NAMALWA (cell line): ENCODE measurements around the gene ZNF396.

ENCODE experiments used
- DNase-seq: peaks from one replicate; pipeline ENCODE4 v3.0.0-alpha.2; 2015; ENCODE audit warnings: low spot score

ZNF396 gene

DNA sequence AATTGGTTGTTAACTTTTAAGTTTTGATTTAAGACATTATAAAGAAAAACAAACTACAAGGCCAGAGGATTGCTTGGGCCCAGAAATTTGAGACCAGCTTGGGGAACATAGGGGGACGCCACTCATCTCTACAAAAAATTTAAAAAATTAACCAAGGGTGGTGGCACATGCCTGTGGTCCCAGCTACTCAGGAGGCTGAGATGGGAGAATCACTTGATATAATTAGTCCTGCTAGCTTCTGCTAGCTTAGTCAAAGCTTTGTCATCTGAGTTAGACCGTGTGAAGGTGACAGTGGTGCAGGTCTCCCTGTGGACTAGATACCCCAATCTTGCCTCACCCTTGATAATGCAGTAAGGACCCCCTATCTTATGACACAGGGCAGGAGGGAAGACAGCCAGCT is 6.0 kb upstream of the ZNF396 start:
- DNase-seq: no peak

DNA sequence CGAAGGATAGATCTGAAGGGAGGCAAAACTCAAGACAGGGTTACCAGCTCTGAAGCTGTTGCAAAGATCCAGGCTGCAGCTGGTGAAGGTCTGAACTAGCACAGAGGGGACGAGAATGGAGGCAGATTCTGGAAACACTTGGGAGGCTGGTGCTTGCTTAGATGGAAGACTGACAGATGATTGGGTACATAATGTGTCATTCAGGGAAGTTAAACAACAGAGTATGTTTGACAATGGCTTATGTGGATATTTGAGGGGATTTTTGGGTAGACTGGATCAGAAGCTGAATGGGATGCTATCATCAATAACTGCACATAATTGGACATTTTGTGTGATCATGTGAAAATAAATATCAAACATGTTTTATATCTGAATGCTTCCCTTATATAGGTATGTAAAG is 2.3 kb upstream of the ZNF396 start:
- DNase-seq: no peak

DNA sequence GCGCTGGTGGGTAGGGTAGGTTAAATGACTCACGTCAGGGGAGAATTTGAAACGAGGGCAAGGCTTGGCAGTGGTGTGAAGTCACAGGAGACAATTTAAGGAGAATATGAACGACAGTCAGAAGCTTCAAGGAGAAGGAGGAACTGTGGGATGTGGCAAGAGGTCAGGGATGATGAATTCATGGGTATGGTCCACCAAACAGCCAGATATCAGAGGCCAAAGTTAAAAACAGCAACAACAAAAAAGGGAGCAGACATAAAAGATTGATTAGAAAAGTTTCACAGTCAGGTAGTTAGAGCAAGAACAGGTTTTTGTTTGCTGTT is 1.4 kb upstream of the ZNF396 start:
- DNase-seq: no peak

DNA sequence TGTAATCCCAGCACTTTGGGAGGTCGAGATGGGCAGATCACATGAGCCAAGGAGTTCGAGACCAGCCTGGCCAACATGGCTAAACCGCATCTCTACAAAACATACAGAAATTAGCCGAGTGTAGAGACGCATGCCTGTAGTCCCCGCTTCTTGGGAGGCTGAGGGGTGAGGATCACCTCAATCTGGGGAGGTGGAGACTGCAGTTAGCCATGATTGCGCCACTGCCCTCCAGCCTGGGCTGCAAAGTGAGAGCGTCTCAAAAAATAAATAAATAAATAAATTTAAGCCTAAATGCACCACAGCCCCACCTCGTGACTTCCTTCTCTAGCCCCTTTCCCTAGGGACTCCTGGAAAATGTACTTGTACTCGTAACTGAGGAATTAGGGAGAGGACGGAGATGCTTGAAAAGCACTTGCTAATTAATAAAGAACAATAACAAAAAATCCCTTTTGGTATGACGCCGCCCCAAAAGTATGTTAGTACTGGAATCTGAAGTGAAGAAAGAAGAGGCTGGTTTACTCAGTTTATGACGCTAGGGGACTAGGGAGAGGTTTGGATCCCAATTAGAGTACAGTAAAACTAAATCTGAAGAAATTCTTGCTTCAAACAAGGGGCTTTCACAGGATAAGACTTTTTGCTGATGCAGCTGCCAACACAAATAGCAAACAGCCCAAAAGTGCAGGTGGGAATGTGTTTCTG is 887 bp upstream of the ZNF396 start:
- no peak for DNase-seq

DNA sequence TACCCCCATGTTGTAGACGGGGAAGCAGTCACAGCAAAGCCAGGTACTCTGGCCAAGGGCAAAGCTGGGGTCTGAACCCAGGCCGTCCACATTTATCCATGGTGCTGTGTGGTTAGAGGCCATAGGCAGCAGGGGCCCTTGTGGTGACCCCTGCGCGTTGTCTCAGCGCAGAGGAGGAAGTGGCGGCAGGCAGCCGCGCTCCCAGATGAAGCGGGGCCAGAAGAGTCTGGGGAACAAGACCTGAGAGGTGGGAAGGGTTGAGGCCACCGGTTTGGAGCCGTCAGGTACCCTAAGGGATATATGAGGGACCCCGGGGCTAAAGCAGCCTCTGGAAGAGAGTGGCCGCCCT is 770 bp downstream of the ZNF396 start:
- DNase-seq: no peak

DNA sequence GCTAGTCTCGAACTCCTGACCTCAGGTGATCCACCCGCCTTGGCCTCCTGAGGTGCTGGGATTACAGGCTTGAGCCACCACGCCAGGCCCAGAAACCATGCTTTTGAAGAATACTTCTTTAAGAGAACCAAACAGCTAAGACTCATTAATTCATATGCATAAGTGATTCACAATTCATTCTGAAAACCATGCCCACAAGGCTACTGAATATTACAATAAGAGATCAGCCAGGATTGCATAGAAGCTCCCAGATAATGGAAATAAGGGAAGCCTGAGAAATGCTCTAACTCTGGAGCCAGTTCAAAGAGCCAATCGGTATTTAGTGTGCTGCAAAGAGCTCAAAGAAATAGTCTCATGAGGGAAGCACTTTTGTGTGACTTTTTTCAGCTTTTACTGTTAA is 2.4 kb downstream of the ZNF396 start:
- DNase-seq: no peak

GRCh38 chr18:35371412-35372195 is 5.5 kb downstream of the ZNF396 start:
- DNase-seq: no peak

- no peak for DNase-seq
Observed at GRCh38 chr18:35369126-35369525, 8.0 kb downstream of the ZNF396 start.

DNA sequence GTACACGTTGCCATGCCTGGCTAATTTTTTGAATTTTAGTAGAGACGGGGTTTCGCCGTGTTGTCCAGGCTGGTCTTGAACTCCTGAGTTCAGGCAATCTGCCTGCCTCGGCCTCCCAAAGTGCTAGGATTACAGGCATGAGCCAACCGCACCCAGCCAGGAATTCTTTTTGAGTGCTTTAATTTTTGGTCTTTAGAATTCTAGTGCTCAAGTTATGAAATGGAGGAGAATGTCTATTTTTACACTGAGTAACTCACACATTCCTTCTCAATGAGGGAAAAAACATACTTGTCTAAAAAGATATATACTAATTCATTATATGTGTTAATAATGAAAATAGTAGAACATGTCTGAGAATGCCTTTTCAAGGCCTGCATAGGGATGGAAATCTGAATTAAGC is 8.5 kb downstream of the ZNF396 start:
- DNase-seq: no peak

GRCh38 chr18:35362531-35362930 is 14.6 kb downstream of the ZNF396 start:
- DNase-seq: no peak

- DNase-seq: no peak
Observed at GRCh38 chr18:35361570-35362321, 15.4 kb downstream of the ZNF396 start.

- DNase-seq: peak; percentile 94
Observed at GRCh38 chr18:35355140-35355618, 22.0 kb downstream of the ZNF396 start.

GRCh38 chr18:35352778-35353177 is 24.4 kb downstream of the ZNF396 start:
- no peak for DNase-seq

DNA sequence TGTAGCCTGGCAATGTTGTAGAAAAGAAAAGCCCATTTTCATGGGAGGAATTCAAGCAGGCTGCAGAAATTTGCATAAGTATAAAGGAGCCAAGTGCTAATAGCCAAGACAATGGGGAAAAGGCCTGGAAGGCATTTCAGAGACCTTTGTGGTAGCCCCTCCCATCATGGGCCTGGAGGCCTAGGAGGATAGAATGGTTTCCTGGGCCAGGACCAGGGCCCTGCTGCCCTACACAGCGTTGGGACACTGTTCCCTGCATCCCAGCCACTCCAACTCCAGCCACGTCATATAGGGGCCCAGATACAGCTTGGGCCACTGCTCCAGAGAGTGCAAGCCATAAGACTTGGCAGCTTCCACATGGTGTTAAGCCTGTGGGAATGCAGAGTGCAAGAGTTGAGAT is 24.9 kb downstream of the ZNF396 start:
- DNase-seq: no peak

GRCh38 chr18:35348001-35348400 is 29.1 kb downstream of the ZNF396 start:
- no peak for DNase-seq

- no peak for DNase-seq
Observed at GRCh38 chr18:35345950-35346349, 31.2 kb downstream of the ZNF396 start.

DNA sequence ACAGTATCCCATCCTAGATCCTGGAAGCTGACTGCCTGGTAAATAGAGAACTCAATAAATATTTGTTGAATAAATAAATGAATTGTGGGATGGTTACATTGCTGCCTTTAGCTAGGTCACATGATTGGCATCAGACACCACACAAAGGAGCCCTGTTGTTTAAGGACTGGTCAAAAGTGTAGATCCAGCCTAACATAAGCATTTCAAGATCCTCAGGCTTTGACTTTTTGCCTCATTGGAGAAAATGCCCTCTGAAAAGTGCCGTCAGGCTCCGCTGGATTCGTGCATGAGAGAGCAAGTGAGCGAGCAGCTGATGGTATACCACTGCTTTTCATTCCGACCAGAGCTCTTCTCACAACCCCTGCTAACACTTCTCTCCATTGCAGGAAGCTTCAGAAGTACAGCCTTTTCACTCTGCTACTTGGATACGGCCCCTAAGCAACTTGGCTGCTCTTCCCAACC is 31.6 kb downstream of the ZNF396 start:
- peak; percentile 66 for DNase-seq

GRCh38 chr18:35344736-35345459 is 32.2 kb downstream of the ZNF396 start:
- peak; percentile 42 for DNase-seq

DNA sequence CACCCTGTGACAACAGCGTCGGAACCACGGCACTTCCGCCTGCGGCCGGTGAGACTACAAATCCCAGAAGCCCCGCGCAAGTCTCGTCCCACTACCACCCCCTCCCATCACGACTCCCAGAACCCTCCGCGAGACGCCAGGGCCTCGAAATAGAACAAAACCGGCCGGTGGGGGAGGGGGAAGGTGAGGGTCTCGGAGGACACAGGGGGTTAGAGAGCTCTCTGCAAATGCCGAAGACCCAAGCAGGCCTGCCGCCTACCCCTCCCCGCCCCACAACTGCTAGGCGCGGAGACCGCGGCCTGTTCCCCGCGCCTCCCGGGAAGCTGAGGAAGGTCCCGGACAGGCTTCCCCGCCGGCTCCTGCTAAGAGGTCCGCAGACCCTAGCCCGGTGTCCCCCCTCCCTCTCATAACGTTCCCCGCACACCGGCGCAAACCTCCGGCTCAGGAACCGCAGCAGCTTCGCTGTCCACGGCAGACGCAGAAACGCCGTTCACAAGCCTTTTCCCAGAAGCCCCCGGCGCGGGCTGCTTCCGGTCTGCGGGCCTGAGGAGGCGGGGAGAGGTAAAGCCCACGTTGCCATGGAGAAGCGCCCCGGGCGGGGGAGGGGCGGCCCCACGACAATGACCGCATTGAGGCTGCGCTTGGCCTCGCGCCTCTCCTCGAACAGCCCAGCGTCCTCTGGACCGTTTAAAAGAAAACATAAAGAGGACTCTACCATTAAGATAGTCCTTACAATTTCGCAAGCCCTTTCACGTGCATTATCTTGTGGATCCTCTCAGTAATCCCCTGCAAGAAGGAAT is 33.0 kb downstream of the ZNF396 start, which contains the start of gene ZNF24:
Gene ZNF24, minus strand, starts transcription at position 485 of the 800 bp plus-strand sequence. CDS start 3,770 bp downstream, outside the sequence.
- peak; percentile 95 for DNase-seq

GRCh38 chr18:35343488-35343935 is 33.6 kb downstream of the ZNF396 start:
- DNase-seq: no peak

GRCh38 chr18:35337286-35337685 is 39.9 kb downstream of the ZNF396 start:
- no peak for DNase-seq
